GM20431 (cell line): Measurements from ENCODE around the gene APPL1.
"Not testable (repeated sequence)": the region's sequence is repeated elsewhere in the genome, so short reads cannot be mapped to it uniquely, and the experiment has no call there.

Experiments
- in situ Hi-C: fragments of 300-500 bp; cut with MseI, MboI; formaldehyde crosslinking; loops from one replicate; pipeline ENCODE4 v1.15.0; 2020; ENCODE audit warnings: low sequenced_read_pairs; ENCODE audit not compliant: unreplicated experiment

The APPL1 gene

GRCh38 chr3:57261119-57261518 lies 33.6 kb downstream of the APPL1 start:
- in situ Hi-C loops = no loop called here

GRCh38 chr3:57261929-57262328 lies 34.4 kb downstream of the APPL1 start:
- in situ Hi-C loops = no loop called here

- in situ Hi-C loops = no loop called here
Measured at GRCh38 chr3:57268416-57268815, 40.9 kb downstream of the APPL1 start.

GRCh38 chr3:57274845-57275244 lies 47.3 kb downstream of the APPL1 start:
- in situ Hi-C loops = no loop called here

- in situ Hi-C loops = no loop called here
Measured at GRCh38 chr3:57275393-57275792, 47.9 kb downstream of the APPL1 start.

GRCh38 chr3:57278237-57278636 lies 50.7 kb downstream of the APPL1 start:
- in situ Hi-C loops = no loop called here

- in situ Hi-C loops = no loop called here
Measured at GRCh38 chr3:57279685-57280084, 52.2 kb downstream of the APPL1 start.

- in situ Hi-C loops = no loop called here
Measured at GRCh38 chr3:57281715-57282114, 54.2 kb downstream of the APPL1 start.

- in situ Hi-C loops = no loop called here
Measured at GRCh38 chr3:57283334-57283733, 55.8 kb downstream of the APPL1 start.

GRCh38 chr3:57287205-57287604 lies 59.7 kb downstream of the APPL1 start:
- in situ Hi-C loops = no loop called here

- in situ Hi-C loops = no loop called here
Measured at GRCh38 chr3:57288403-57288802, 60.9 kb downstream of the APPL1 start.

GRCh38 chr3:57292159-57292896 lies 64.8 kb downstream of the APPL1 start, which contains the start of gene ASB14:
Gene ASB14 (minus strand): TSS chr3:57292685. CDS start chr3:57292033, 652 bp downstream.
- in situ Hi-C loops = no loop called here

- in situ Hi-C loops = no loop called here
Measured at GRCh38 chr3:57292897-57293526, 65.5 kb downstream of the APPL1 start.

GRCh38 chr3:57298041-57298440 lies 70.5 kb downstream of the APPL1 start:
- in situ Hi-C loops = no loop called here

GRCh38 chr3:57303520-57303919 lies 76.0 kb downstream of the APPL1 start:
- in situ Hi-C loops = not testable (repeated sequence)

- in situ Hi-C loops = no loop called here
Measured at GRCh38 chr3:57309769-57310360, 82.3 kb downstream of the APPL1 start.

- in situ Hi-C loops = no loop called here
Measured at GRCh38 chr3:57314204-57314603, 86.7 kb downstream of the APPL1 start.
